NOMO-1 treated with DMSO at 0.1 percent for 48 hours (cell line): ENCODE results near the gene MMEL1.

Experiments
- DNase-seq: peaks from one replicate; lab custom pipeline; 2025; ENCODE audit not compliant: unreplicated experiment; lab: John Stamatoyannopoulos, UW

MMEL1 gene

DNA sequence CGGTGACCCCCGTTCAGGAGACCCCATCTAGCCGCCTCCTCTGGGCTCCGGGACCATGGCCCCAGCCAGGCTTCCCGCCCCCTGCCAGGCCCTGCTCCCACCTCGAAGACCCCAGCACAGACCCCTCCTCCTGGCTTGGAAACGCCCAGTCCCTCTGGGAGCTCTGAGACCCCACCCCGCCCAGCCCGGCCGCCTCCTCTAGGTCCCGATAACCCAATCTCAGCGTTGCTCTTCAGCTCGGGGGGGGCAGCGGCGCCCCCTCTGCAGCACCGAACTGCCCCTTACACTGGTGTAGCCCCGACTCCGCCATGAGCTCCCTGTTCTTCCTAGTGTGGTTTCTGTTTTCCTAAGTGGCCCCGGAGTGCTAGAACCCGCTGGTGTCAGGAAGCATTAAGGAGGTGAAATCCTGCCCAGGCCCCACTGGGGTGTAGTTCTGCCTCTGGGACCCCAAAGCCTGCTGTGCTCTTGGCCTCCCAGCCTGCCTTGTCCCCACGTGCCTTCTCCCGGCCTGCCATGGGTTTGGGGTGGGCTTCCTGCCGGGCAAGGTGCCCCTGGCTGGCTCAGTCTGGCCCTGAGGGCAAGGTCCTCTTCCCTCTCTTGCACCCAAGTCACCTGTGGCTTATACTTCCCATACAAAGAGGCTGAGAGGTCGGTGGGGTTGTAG, 10.7 kb upstream of the MMEL1 start:
- no peak for DNase-seq

GRCh38 chr1:2642560-2643413, 10.0 kb upstream of the MMEL1 start:
- peak; percentile 90 for DNase-seq

- DNase-seq, result no peak
Measured at GRCh38 chr1:2642131-2642559, 9.3 kb upstream of the MMEL1 start.

DNA sequence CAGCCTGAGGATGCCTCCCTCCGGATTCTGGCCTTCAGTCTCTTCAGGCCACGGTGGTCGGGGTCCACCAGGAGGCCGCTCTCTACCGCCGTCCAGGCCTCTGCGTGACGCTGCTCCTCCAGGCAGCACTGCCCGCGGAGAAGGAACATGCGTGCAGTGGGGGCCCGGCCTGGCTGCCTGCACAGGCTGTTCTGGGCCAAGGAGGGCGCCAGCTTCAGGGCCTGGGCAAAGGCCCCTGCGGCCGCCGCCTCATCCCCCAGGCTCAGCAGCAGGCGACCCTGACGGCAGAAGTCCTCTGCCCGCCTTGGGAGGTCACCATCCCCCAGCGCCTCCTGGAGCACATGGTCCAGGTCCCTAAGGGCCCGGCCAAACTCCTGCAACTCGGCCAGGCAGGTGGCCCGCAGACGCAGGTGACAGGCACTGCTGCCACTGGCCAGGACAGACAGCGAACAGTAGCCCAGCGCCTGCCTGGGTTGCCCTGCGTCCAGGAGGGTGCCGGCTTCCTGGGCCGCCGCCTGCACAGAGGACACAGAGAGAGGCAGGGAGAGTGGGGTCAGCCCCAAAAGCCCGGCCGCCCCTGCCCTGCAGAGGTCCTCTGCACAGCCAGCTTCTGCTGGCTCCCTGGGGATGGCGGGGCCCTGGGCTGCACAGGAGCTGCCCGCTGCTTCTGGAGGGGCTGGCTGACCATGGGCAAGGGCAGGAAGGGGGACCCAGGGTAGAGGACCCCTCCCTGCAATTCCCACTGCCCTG, 8.7 kb upstream of the MMEL1 start:
- DNase-seq, result no peak

DNA sequence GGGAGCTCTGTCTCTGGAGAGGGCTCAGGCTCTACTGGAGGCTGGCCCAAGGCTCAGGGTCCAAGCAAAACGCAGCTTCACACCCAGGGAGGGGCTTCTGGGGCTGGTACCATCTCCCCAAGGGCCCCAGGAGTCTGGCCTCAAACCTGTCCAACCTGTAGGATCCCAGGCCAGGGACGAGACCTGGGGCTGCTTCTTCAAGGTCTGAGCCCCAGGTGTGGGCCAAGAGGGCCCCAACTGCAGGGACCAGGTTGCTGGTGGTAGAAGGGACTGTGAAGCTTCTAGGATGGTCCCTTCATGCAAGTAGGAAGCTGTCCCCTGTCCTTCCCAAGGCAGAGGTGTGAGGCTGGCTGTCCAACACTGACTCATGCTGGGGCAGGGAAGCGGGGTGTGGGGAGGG, 7.8 kb upstream of the MMEL1 start:
- no peak for DNase-seq

GRCh38 chr1:2639607-2640521, 7.0 kb upstream of the MMEL1 start:
- DNase-seq, result no peak

DNA sequence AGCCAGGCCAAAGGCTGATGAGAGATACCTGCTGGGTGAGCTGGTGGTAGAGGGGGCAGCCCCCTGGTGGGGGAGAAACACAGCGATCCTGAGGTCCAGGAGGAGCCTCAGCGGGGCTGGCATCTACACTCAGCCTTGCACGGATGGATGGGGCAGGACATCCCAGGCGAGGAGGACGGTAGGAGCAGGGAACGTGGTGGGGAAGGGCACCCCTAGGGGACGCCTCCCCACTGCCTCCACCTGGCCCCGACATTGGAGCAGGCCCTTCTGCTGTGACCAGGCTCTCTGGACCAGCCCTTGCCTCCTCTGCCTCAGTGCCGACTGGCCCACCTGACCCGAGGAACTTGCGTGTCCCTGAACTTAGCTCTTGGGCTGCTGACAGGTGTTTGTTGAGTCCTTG, 6.4 kb upstream of the MMEL1 start:
- no peak for DNase-seq

DNA sequence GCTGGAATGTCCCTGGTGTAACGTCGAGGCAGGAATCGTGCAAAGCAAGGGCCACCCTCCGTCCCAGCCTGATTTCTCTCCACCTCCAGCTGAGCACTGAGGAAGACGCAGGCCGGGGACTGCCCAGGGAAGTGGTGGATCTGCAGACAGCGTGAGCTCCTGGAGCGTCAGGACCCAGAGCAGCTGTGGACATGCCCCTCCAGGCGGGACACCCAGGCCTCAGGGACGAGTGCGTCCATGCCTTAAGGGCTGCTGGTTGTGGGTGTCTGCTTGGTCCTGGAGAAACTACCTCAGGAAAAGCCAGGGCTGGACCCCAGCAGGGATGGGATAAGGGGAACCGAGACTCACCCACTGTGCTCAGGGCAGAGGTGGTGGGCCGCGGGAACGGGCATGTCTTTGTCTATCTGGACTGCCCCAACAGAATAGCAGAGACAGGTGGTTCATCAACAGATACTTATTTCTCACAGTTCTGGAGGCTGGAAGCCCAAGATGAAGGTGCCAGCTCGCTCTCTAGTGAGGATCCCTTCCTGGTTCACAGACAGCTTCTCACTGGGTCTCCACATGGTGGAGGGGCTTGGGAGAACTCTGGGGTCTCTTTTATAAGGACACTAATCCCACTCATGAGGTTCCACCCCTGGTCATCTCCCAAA, 5.8 kb upstream of the MMEL1 start:
- no peak for DNase-seq

DNA sequence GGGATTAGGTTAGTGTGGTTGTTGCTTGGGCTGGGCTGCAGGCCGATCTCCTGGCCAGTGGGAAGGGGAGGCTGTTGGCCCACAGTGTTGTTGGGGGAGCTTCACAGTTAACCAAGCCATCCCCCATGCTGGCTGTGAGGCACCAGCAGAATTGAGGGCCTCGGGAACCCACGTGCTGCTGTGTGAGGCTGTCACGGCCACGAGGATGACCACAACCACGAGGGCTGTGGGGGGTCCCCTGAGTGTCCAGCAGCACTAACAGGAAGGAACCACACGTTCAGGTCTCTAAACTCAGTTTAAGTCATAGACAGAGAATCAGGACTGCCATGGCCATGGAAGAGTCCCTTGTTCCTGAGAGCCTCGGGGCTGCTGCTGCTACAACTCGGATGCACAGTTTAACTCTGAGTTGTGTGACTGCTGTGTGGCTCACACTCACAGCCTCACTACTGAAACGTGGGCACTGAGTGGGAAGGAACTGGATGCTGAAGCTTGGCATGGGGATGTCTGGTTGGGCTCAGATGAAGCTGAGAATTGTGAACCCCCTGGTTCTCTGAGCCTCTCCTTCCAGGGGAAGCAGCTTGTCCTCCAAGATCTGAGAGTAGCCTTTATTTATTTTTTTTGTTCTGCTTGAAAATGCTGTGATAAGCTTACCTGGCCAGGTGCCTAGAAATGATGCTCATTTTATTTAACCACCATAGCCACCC, 4.8 kb upstream of the MMEL1 start:
- DNase-seq, result no peak

DNA sequence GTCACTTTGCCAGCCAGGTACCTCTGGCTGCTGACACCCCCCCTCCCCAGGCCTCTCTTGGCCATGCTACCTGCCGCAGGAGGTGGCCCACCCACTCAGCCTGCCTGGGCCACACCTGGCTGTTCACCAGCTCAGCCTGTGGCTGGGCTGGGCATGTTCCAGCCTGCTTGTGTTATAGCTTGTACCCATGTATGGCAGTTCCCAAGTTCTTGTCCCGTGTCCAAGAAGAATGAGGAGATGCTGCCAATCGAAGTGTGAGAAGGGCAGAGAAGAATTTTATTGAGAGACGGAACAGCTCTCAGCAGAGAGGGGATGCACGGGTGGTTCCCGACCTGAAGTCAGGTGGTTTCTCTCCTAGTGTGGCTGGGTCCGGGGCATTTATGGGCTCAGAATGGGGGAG, 3.9 kb upstream of the MMEL1 start:
- no peak for DNase-seq

- no peak for DNase-seq
Measured at GRCh38 chr1:2635361-2636010, 2.7 kb upstream of the MMEL1 start.

GRCh38 chr1:2633936-2634491, 1.2 kb upstream of the MMEL1 start:
- no peak for DNase-seq

GRCh38 chr1:2633366-2633935, 635 bp upstream of the MMEL1 start:
- DNase-seq, result no peak

DNA sequence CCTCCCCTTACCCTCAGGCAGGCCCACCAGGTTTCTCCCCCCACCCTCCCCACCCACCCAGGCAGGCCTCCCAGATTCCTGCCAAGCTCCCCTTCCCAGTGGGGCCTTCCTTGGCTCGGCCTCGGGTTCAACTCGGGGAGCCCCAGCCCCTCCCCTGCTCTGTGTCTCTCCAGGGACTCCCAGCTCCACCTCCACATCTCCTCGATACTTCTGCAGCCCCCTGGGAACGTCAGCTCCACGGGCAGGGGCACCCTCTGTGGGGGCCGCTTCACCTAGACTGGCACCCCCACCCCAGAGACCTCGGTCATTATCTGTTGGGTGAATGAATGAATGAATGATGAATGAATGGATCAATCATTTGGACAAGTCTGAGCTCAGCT, 775 bp downstream of the MMEL1 start:
- no peak for DNase-seq

DNA sequence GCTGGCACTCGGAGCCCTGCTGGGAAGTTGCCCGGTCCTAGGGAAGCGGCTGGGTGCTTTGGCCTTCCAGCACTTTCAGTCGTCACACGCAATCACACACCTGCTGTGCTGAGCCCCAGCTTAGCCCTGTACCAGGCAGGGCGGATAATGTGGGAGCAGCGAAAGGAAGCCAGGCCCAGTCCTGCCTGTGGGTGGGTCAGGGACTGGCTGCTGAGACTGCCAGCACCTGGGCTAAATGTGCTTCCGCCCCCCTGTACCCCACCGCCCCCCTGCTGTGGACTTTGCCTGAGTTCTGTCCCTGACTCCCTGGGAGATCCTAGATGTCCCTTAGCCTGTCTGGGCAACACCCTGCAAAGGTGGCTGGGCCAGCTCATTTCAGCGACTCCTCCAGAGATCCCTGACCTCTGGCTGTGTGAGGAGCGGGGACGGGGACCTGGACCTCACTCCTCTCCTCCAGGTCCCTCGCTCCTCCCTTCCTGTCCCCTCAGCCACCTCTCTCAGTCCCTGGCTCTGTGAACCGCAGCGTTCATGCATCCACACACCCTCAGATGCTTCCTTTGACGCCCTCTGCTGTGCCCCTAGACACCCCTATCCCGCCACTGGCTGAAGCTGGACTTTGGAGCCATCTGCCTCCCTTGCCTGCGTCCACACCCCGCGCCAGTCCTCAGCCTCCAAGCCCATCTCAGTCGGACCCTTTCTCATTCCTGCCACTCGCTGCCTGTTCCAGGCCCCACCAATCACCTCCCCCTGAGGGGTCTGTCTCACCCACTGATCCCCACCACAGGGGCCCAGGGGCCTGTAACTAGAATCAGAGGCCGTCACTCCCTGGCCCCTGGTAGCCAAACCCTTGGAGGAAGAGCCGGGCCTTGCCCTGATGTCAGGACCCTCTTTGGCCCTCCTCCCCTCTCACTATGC, 1.4 kb downstream of the MMEL1 start:
- no peak for DNase-seq

- no peak for DNase-seq
Measured at GRCh38 chr1:2630498-2631135, 2.2 kb downstream of the MMEL1 start.
